K562 (cell line): Measurements from ENCODE around the gene FCRL6. TPM values are rescaled to one million over a fixed set of nuclear protein-coding genes. Genes with fewer than 3 reads are reported as not detected.

Experiments
- ATAC-seq: fragments of 200-7000 bp; cut with Tn5 transposase; 3 replicates; pipeline ENCODE4 v1.9.1; 2020; ENCODE audit warnings: moderate library complexity
- BruUV-seq: library from RNA; stranded (reverse); fragments of 400-500 nt; replicated peaks from 2 replicates; lab custom pipeline; 2021; lab: Mats Ljungman, UMichigan
- CTCF ChIA-PET: fragments of 300-600 bp; formaldehyde crosslinking; extraction: SDS; loops from one replicate; lab custom pipeline; 2021; ENCODE audit warnings: low intra/inter-chr PET ratio; lab: Yijun Ruan, JAX
- POLR2A ChIA-PET: fragments of 300-600, 350-650 bp; sonication (Branson Sonifier 250); formaldehyde crosslinking; extraction: SDS; loops from one replicate; lab custom pipeline; 2021; ENCODE audit warnings: antibody characterized with exemption, inconsistent platforms; lab: Yijun Ruan, JAX
- DNase-seq, 4 experiments: peaks; one replicate each; pipeline versions ENCODE4 v3.0.0 to v3.0.0-alpha.2; 2011 to 2018; ENCODE audit warnings: low spot score in 3 of 4, mixed read lengths in 3 of 4; ENCODE audit errors: extremely low read depth in 1 of 4
- FAIRE-seq: peaks from 2 replicates; lab custom pipeline; 2011; peaks lifted over from hg19 to GRCh38; lab: Jason Lieb, UNC
- H2AFZ ChIP-seq: 2 replicates; pipeline ENCODE4 v1.6.0; 2011; ENCODE audit warnings: low read depth, low read length, control low read depth, inconsistent platforms
- H3K27ac ChIP-seq: fragments of 200-600 bp; 3 replicates; pipeline ENCODE4 v1.8.0; 2011; ENCODE audit warnings: low read depth, mild to moderate bottlenecking, control low read depth, inconsistent platforms, low read length, moderate library complexity, mixed read lengths; ENCODE audit errors: extremely low read depth
- H3K27me3 ChIP-seq, 2 experiments: fragments of 300-600 bp in 1 of 2; 2 replicates in 1 of 2; 3 replicates in 1 of 2; pipeline versions ENCODE4 v1.6.0 to v1.8.0; 2011; ENCODE audit warnings: inconsistent platforms in 2 of 2, low read length in 2 of 2, mild to moderate bottlenecking in 1 of 2, mixed read lengths in 1 of 2, moderate library complexity in 1 of 2; ENCODE audit not compliant: control insufficient read depth in 2 of 2, insufficient read depth in 2 of 2
- H3K36me3 ChIP-seq: fragments of 300-600 bp; 3 replicates; pipeline ENCODE4 v1.8.0; 2011; ENCODE audit warnings: mild to moderate bottlenecking, low read length, inconsistent platforms; ENCODE audit not compliant: control insufficient read depth, insufficient read depth
- H3K4me1 ChIP-seq, 2 experiments: fragments of 200-600 bp in 1 of 2; replicated peaks in 1 of 2; 2 replicates in 1 of 2; 3 replicates in 1 of 2; pipeline versions ENCODE4 v1.5.1 to v1.8.0; 2011; ENCODE audit warnings: inconsistent platforms in 2 of 2, low read length in 2 of 2, mild to moderate bottlenecking in 1 of 2, mixed read lengths in 1 of 2, moderate library complexity in 1 of 2; ENCODE audit not compliant: control insufficient read depth in 2 of 2, insufficient read depth in 2 of 2
- H3K4me2 ChIP-seq: 2 replicates; pipeline ENCODE4 v1.6.1; 2011; ENCODE audit warnings: low read length, control low read depth, inconsistent platforms, mixed read lengths; ENCODE audit not compliant: insufficient read depth
- H3K4me3 ChIP-seq: fragments of 200-600 bp; sonication (generic), shearing (Covaris generic); 2 replicates; pipeline ENCODE4 v1.5.1; 2016; ENCODE audit warnings: control low read depth, inconsistent platforms
- H3K79me2 ChIP-seq: fragments of 200-600 bp; 3 replicates; pipeline ENCODE4 v1.8.0; 2011; ENCODE audit warnings: low read length, inconsistent platforms; ENCODE audit not compliant: control insufficient read depth, insufficient read depth
- H3K9ac ChIP-seq, 2 experiments: 2 replicates each; pipeline versions ENCODE4 v1.6.0 to v1.6.1; 2011; ENCODE audit warnings: low read depth in 2 of 2, low read length in 2 of 2, control low read depth in 1 of 2, inconsistent platforms in 1 of 2, mild to moderate bottlenecking in 1 of 2, mixed read lengths in 1 of 2; ENCODE audit not compliant: insufficient read depth in 1 of 2
- H3K9me1 ChIP-seq: one replicate; pipeline ENCODE4 v1.6.0; 2011; ENCODE audit warnings: inconsistent platforms, mild to moderate bottlenecking, low read length, moderate library complexity; ENCODE audit not compliant: control insufficient read depth, insufficient read depth
- H3K9me3 ChIP-seq: replicated peaks from 2 replicates; pipeline ENCODE4 v1.5.1; 2011; ENCODE audit warnings: low read depth, low read length, inconsistent platforms; ENCODE audit not compliant: control insufficient read depth, insufficient read depth
- H4K20me1 ChIP-seq: replicated peaks from 2 replicates; pipeline ENCODE4 v1.6.1; 2011; ENCODE audit warnings: low read length, inconsistent platforms, mixed read lengths; ENCODE audit not compliant: control insufficient read depth, insufficient read depth
- CTBP1 ChIP-seq: fragments of 450-650 bp; IDR thresholded peaks from 2 replicates; pipeline ENCODE4 v1.6.1; 2016; ENCODE audit warnings: borderline replicate concordance
- CTCF ChIP-seq, 3 experiments: IDR thresholded peaks in 2 of 3; conservative IDR thresholded peaks in 1 of 3; 2 replicates each; pipeline ENCODE4 v1.5.1; 2011 to 2012; ENCODE audit warnings: low read length in 3 of 3, mild to moderate bottlenecking in 3 of 3, control low read depth in 2 of 3, improper control_type of control experiment in 1 of 3, inconsistent platforms in 1 of 3, low read depth in 1 of 3, mixed read lengths in 1 of 3, moderate library complexity in 1 of 3; ENCODE audit not compliant: insufficient read depth in 2 of 3
- DNMT1 ChIP-seq: fragments of 450-650 bp; IDR thresholded peaks from 2 replicates; pipeline ENCODE4 v1.6.1; 2016; ENCODE audit warnings: antibody characterized with exemption, mild to moderate bottlenecking
- ESRRA ChIP-seq: fragments of 450-650 bp; IDR thresholded peaks from 2 replicates; pipeline ENCODE4 v1.6.1; 2014; ENCODE audit warnings: low read depth, mild to moderate bottlenecking, moderate library complexity, borderline replicate concordance
- ESRRB ChIP-seq: fragments of 250-450 bp; sonication (Bioruptor Pico); IDR thresholded peaks from 2 replicates; pipeline ENCODE4 v1.5.0; 2020; ENCODE audit warnings: mild to moderate bottlenecking, moderate library complexity, borderline replicate concordance
- GTF2E2 ChIP-seq: fragments of 200-800 bp; sonication (Bioruptor generic); IDR thresholded peaks from 2 replicates; pipeline ENCODE4 v1.6.1; 2016; ENCODE audit warnings: missing genetic modification characterization, missing compliant biosample characterization
- NRF1 ChIP-seq, 2 experiments: fragments of 450-650 bp; IDR thresholded peaks in 1 of 2; conservative IDR thresholded peaks in 1 of 2; 2 replicates each; pipeline ENCODE4 v1.6.1; 2014; ENCODE audit warnings: mild to moderate bottlenecking in 2 of 2
- RAD21 ChIP-seq, 2 experiments: fragments of 250-450 bp in 1 of 2; fragments of 450-650 bp in 1 of 2; sonication (Bioruptor Pico) in 1 of 2; formaldehyde crosslinking in 1 of 2; IDR thresholded peaks in 1 of 2; conservative IDR thresholded peaks in 1 of 2; 2 replicates each; pipeline versions ENCODE4 v1.4.0 to v1.8.0; 2020 to 2022; ENCODE audit warnings: mild to moderate bottlenecking in 2 of 2, moderate library complexity in 1 of 2
- RCOR1 ChIP-seq, 2 experiments: IDR thresholded peaks; 2 replicates each; pipeline ENCODE4 v1.6.1; 2012; ENCODE audit warnings: low read depth in 2 of 2, low read length in 2 of 2, borderline replicate concordance in 1 of 2, improper control_type of control experiment in 1 of 2
- SMC3 ChIP-seq: conservative IDR thresholded peaks from 2 replicates; pipeline ENCODE4 v1.6.1; 2011; ENCODE audit warnings: low read depth, low read length, improper control_type of control experiment; ENCODE audit not compliant: insufficient read depth
- SPI1 ChIP-seq: IDR thresholded peaks from 2 replicates; pipeline ENCODE4 v1.6.1; 2011; ENCODE audit warnings: low read depth, low read length, control low read depth, borderline replicate concordance
- ZBTB9 ChIP-seq: fragments of 450-650 bp; formaldehyde crosslinking; IDR thresholded peaks from 2 replicates; pipeline ENCODE4 v1.4.0; 2020; ENCODE audit warnings: mild to moderate bottlenecking, moderate library complexity
- WGBS: fragments of 100-300 bp; shearing (Covaris generic); methylation state at CpG from one replicate; pipeline ENCODE4 v1.1.6; 2016; ENCODE audit warnings: low coverage, mixed read lengths; ENCODE audit not compliant: insufficient coverage; ENCODE audit errors: missing lambda C conversion rate; 5-methylcytosine and 5-hydroxymethylcytosine counted together
- in situ Hi-C: fragments of 300-500 bp; cut with MboI; formaldehyde crosslinking; loops from 4 replicates; pipeline ENCODE4 v1.15.0; 2018; ENCODE audit warnings: inconsistent platforms, mixed read lengths
- intact Hi-C: fragments of 100-400 bp; cut with micrococcal nuclease; formaldehyde crosslinking; loops from 2 replicates; pipeline ENCODE4 v1.14.2; 2022
- polyA plus RNA-seq, 8 experiments: library from polyadenylated mRNA; depleted of rRNA in 4 of 8; stranded (reverse) in 5 of 8; unstranded in 3 of 8; fragments of >200 nt; fragmentation: Nextera tagmentation in 2 of 8; fragmentation: Illumina TruSeq in 1 of 8; extraction: Ambion mirVana in 2 of 8; extraction: Trizol in 1 of 8; gene quantifications; 2 replicates each; pipeline versions ENCODE4 v1.2.1 to v1.2.3, GENCODE V29; 2011 to 2014; ENCODE audit warnings: inconsistent platforms in 1 of 8, missing spikeins in 1 of 8
- total RNA-seq, 7 experiments: library from RNA; depleted of rRNA in 6 of 7; stranded (reverse); fragments of >200 nt in 6 of 7; fragmentation: Illumina TruSeq in 2 of 7; extraction: Trizol in 2 of 7; gene quantifications; 2 replicates each; pipeline versions ENCODE4 v1.2.1 to v1.2.3, GENCODE V29; 2011 to 2021; ENCODE audit warnings: low replicate concordance in 1 of 7

FCRL6 gene
- total and polyA plus RNA-seq, 9 of the 15 experiments (the other 6 are each of a cell fraction or from before 2014, with no cell fraction given) = not detected

GRCh38 chr1:159817276-159818041 lies 15.3 kb downstream of the FCRL6 start (continued):
- TF ChIP-seq DNMT1 = 0 out of 2 replicates have a peak, but pooled peaks have one; percentile 15

- Histone ChIP-seq H4K20me1 (no peaks in the 10 kb centered on the region), H2AFZ (no peak overlapping the region; the same call in 1 of the 2 replicates), H3K9ac (no peak overlapping the region), H3K27ac (no peak overlapping the region), H3K36me3 (no peaks in the 10 kb centered on the region), H3K9me3 (no peaks in the 10 kb centered on the region), H3K4me1 (peaks cover 0 to 9% of the 10 kb centered on the region in 2 experiments; a peak in 2 of 5 replicates), H3K27me3 (peaks cover 8 to 49% of the 10 kb centered on the region in 2 experiments; a peak in 3 of 5 replicates), H3K79me2 (no peaks in the 10 kb centered on the region), H3K4me3 (no peak overlapping the region), H3K9me1 (no peaks in the 10 kb centered on the region), H3K4me2 (no peak overlapping the region)
- FAIRE-seq (peak; percentile 95), DNase-seq (peak; percentile 61 to 73 (median 70)), ATAC-seq (peak; percentile 90)
- WGBS = 24% methylated on average over 9 of the region's 9 CpGs
- ChIA-PET POLR2A (interaction anchor here (1.2 kb wide), 1 partner anchor 58 kb away, joined by 3 read pairs; no protein-coding TSS in a partner anchor), CTCF (interaction anchor here (0.6 to 2.0 kb wide), 3 partner anchors 23 to 66 kb away, joined by 3 to 6 read pairs (median 4); partner anchors contain the start of gene DUSP23)
- in situ Hi-C loops = no loop called here
- BruUV-seq = no TSS peak
- intact Hi-C loops = no loop called here
- TF ChIP-seq RCOR1 (IDR thresholded peaks at IDR 0.05; ENCODE audit: borderline replicate concordance in 1 of 2, low read depth in 2 of 2, low read length in 2 of 2) = 0 out of 4 replicates have a peak, but pooled peaks of 1 of the 2 experiments have one; percentile 24
- peak; percentile 71 to 82 (median 76) for TF ChIP-seq CTCF (IDR thresholded peaks at IDR 0.05 in 2 of 3, conservative IDR thresholded peaks at IDR 0.05 in 1 of 3; ENCODE audit: insufficient read depth in 2 of 3, low read depth in 1 of 3, low read length in 3 of 3)
- TF ChIP-seq CTBP1 = peak; percentile 21; the same call in 1 of the 2 replicates
- no peak for TF ChIP-seq GTF2E2 (tag)
- TF ChIP-seq RAD21 (CRISPR knock-in tag; conservative IDR thresholded peaks at IDR 0.05 in 1 of 2, IDR thresholded peaks at IDR 0.05 in 1 of 2) = peak; percentile 41 to 68; a peak in 3 of 4 replicates
- no peak for TF ChIP-seq ESRRB (CRISPR knock-in tag)
- TF ChIP-seq ZBTB9 = peak; percentile 90
- peak; percentile 76 for TF ChIP-seq SMC3
- peak in 1 of 2 experiments; percentile 57; a peak in 2 of 4 replicates for TF ChIP-seq NRF1 (conservative IDR thresholded peaks at IDR 0.05 in 1 of 2, IDR thresholded peaks at IDR 0.05 in 1 of 2)
- peak; percentile 51; the same call in 1 of the 2 replicates for TF ChIP-seq SPI1
- TF ChIP-seq ESRRA = no peak
These were observed 19.2 kb downstream of the FCRL6 start for GRCh38 chr1:159821171-159821867.
